H1 (cell line): ENCODE results near the gene GPR157. TPM values are rescaled to one million over a fixed set of nuclear protein-coding genes. Genes with fewer than 3 reads are reported as not detected.

Experiments
- CTCF ChIA-PET: fragments of 300-600 bp; sonication (Branson Sonifier 250); formaldehyde crosslinking; loops from one replicate; lab custom pipeline; 2021; ENCODE audit not compliant: partially characterized antibody; lab: Charles Lee
- POLR2A ChIA-PET: fragments of 300-600 bp; sonication (Branson Sonifier 250); formaldehyde crosslinking; loops from one replicate; lab custom pipeline; 2021; ENCODE audit warnings: inconsistent platforms; ENCODE audit not compliant: partially characterized antibody; lab: Charles Lee
- DNase-seq, 2 experiments: peaks; one replicate each; pipeline versions ENCODE4 v3.0.0 to v3.0.0-alpha.2; 2010 to 2022; ENCODE audit warnings: low spot score in 2 of 2, low read depth in 1 of 2, mixed read lengths in 1 of 2
- FAIRE-seq: peaks from 2 replicates; lab custom pipeline; 2011; peaks lifted over from hg19 to GRCh38; lab: Jason Lieb, UNC
- H2AFZ ChIP-seq: 2 replicates; pipeline ENCODE4 v1.8.1; 2012; ENCODE audit warnings: low read length, inconsistent platforms
- H2AK5ac ChIP-seq: 2 replicates; pipeline ENCODE4 v1.6.1; 2013; ENCODE audit warnings: low read depth, low read length
- H2BK120ac ChIP-seq: replicated peaks from 2 replicates; pipeline ENCODE3; 2013; ENCODE audit warnings: low read depth, low read length, inconsistent platforms
- H2BK12ac ChIP-seq: 2 replicates; pipeline ENCODE4 v1.6.1; 2013; ENCODE audit warnings: low read depth, low read length
- H2BK15ac ChIP-seq: 2 replicates; pipeline ENCODE4 v1.6.1; 2013; ENCODE audit warnings: low read length
- H2BK20ac ChIP-seq: 2 replicates; pipeline ENCODE4 v1.6.1; 2013; ENCODE audit warnings: low read length
- H2BK5ac ChIP-seq: 2 replicates; pipeline ENCODE4 v1.6.1; 2013; ENCODE audit warnings: low read depth, low read length
- H3K14ac ChIP-seq: 2 replicates; pipeline ENCODE4 v1.6.1; 2013; ENCODE audit warnings: inconsistent platforms; ENCODE audit not compliant: insufficient read length
- H3K18ac ChIP-seq: 2 replicates; pipeline ENCODE4 v1.6.1; 2013; ENCODE audit warnings: low read length; ENCODE audit errors: extremely low read depth
- H3K23ac ChIP-seq: 2 replicates; pipeline ENCODE4 v1.6.1; 2013; ENCODE audit warnings: inconsistent platforms; ENCODE audit not compliant: insufficient read length
- H3K23me2 ChIP-seq: 2 replicates; pipeline ENCODE4 v1.6.1; 2013; ENCODE audit warnings: low read depth, low read length
- H3K27ac ChIP-seq: 2 replicates; pipeline ENCODE4 v1.6.1; 2011; ENCODE audit warnings: low read depth, low read length, inconsistent platforms
- H3K27me3 ChIP-seq, 4 experiments: replicated peaks in 1 of 4; 1 replicate in 1 of 4; 2 replicates in 3 of 4; pipeline versions ENCODE4 v1.6.1 to v1.8.1; 2011 to 2013; ENCODE audit warnings: low read length in 3 of 4, mild to moderate bottlenecking in 3 of 4, inconsistent platforms in 2 of 4, mixed read lengths in 2 of 4, moderate library complexity in 1 of 4; ENCODE audit not compliant: control insufficient read depth in 3 of 4, insufficient read depth in 3 of 4; ENCODE audit errors: extremely low read depth in 1 of 4
- H3K36me3 ChIP-seq, 4 experiments: 2 replicates each; pipeline versions ENCODE4 v1.6.1 to v1.8.1; 2011 to 2013; ENCODE audit warnings: mild to moderate bottlenecking in 4 of 4, low read length in 3 of 4, moderate library complexity in 2 of 4, control low read depth in 1 of 4, inconsistent platforms in 1 of 4; ENCODE audit not compliant: insufficient read depth in 4 of 4, control insufficient read depth in 2 of 4
- H3K4ac ChIP-seq: replicated peaks from 2 replicates; pipeline ENCODE3; 2013; ENCODE audit warnings: low read length, low read depth, mixed read lengths, inconsistent platforms; ENCODE audit not compliant: insufficient read length
- H3K4me1 ChIP-seq, 4 experiments: replicated peaks in 1 of 4; 1 replicate in 1 of 4; 2 replicates in 3 of 4; pipeline versions ENCODE4 v1.6.1 to v1.8.1; 2011 to 2013; ENCODE audit warnings: low read length in 3 of 4, inconsistent platforms in 2 of 4, mixed read lengths in 1 of 4; ENCODE audit not compliant: insufficient read depth in 4 of 4, control insufficient read depth in 3 of 4
- H3K4me2 ChIP-seq, 2 experiments: 2 replicates each; pipeline versions ENCODE4 v1.6.1 to v1.8.1; 2011 to 2013; ENCODE audit warnings: low read depth in 2 of 2, low read length in 2 of 2, control low read depth in 1 of 2, inconsistent platforms in 1 of 2, mild to moderate bottlenecking in 1 of 2; ENCODE audit not compliant: insufficient read depth in 1 of 2
- H3K4me3 ChIP-seq, 4 experiments: fragments of 200-600, 300-600 bp in 1 of 4; sonication (generic), shearing (Covaris generic), sonication (Bioruptor Twin) in 1 of 4; 2 replicates each; pipeline versions ENCODE4 v1.5.1 to v1.8.1; 2011 to 2016; ENCODE audit warnings: low read length in 4 of 4, low read depth in 3 of 4, control low read depth in 2 of 4, inconsistent platforms in 2 of 4, mild to moderate bottlenecking in 2 of 4, mixed read lengths in 1 of 4, moderate library complexity in 1 of 4; ENCODE audit not compliant: insufficient read depth in 2 of 4; ENCODE audit errors: extremely low read depth in 1 of 4
- H3K56ac ChIP-seq: replicated peaks from 2 replicates; pipeline ENCODE3; 2013; ENCODE audit warnings: low read depth, mild to moderate bottlenecking, mixed read lengths, low read length, inconsistent platforms; ENCODE audit not compliant: insufficient read length
- H3K79me1 ChIP-seq: 2 replicates; pipeline ENCODE4 v1.6.1; 2013; ENCODE audit warnings: low read depth, low read length, control low read depth
- H3K79me2 ChIP-seq, 2 experiments: 2 replicates each; pipeline versions ENCODE4 v1.6.1 to v1.8.1; 2012 to 2013; ENCODE audit warnings: low read length in 2 of 2, mild to moderate bottlenecking in 2 of 2, inconsistent platforms in 1 of 2; ENCODE audit not compliant: insufficient read depth in 2 of 2, control insufficient read depth in 1 of 2
- H3K9ac ChIP-seq, 4 experiments: replicated peaks in 1 of 4; 1 replicate in 1 of 4; 2 replicates in 3 of 4; pipeline versions ENCODE4 v1.6.1 to v1.8.1; 2011 to 2013; ENCODE audit warnings: low read depth in 3 of 4, low read length in 3 of 4, control low read depth in 2 of 4, mild to moderate bottlenecking in 2 of 4, moderate library complexity in 2 of 4, inconsistent platforms in 1 of 4; ENCODE audit errors: extremely low read depth in 1 of 4
- H3K9me3 ChIP-seq, 2 experiments: 2 replicates each; pipeline versions ENCODE4 v1.6.1 to v1.8.1; 2012 to 2013; ENCODE audit warnings: mild to moderate bottlenecking in 2 of 2, moderate library complexity in 2 of 2, control low read depth in 1 of 2, inconsistent platforms in 1 of 2, low read depth in 1 of 2, low read length in 1 of 2, mixed read lengths in 1 of 2; ENCODE audit not compliant: insufficient read depth in 2 of 2
- H4K20me1 ChIP-seq, 2 experiments: replicated peaks in 1 of 2; 2 replicates each; pipeline versions ENCODE3 to v1.8.1; 2011 to 2013; ENCODE audit warnings: inconsistent platforms in 2 of 2, low read length in 2 of 2, mild to moderate bottlenecking in 1 of 2; ENCODE audit not compliant: insufficient read depth in 2 of 2, control insufficient read depth in 1 of 2
- H4K5ac ChIP-seq: 2 replicates; pipeline ENCODE4 v1.6.1; 2013; ENCODE audit warnings: low read length, low read depth, mixed read lengths, inconsistent platforms; ENCODE audit not compliant: insufficient read length
- H4K8ac ChIP-seq: 2 replicates; pipeline ENCODE4 v1.8.0; 2013; ENCODE audit warnings: mild to moderate bottlenecking, moderate library complexity, low read length, inconsistent platforms; ENCODE audit not compliant: insufficient read depth; ENCODE audit errors: extremely low read depth
- H4K91ac ChIP-seq: replicated peaks from 2 replicates; pipeline ENCODE3; 2013; ENCODE audit warnings: low read length, mixed read lengths, inconsistent platforms; ENCODE audit not compliant: insufficient read length
- BACH1 ChIP-seq: IDR thresholded peaks from 2 replicates; pipeline ENCODE4 v1.6.1; 2012; ENCODE audit warnings: low read length, improper control_type of control experiment
- RNF2 ChIP-seq: fragments of 200-900, 300-1000 bp; sonication (generic); IDR thresholded peaks from 2 replicates; pipeline ENCODE4 v1.7.1; 2016; ENCODE audit warnings: borderline replicate concordance, low read depth, mild to moderate bottlenecking, antibody characterized with exemption, low read length; ENCODE audit not compliant: poor library complexity, severe bottlenecking; ENCODE audit errors: missing control alignments
- TBP ChIP-seq: IDR thresholded peaks from 2 replicates; pipeline ENCODE4 v1.6.1; 2011; ENCODE audit warnings: low read depth, low read length, improper control_type of control experiment
- WGBS, 2 experiments: shearing (Covaris generic) in 1 of 2; methylation state at CpG; one replicate each; pipeline versions ENCODE4 v1.1.6 to v1.1.7; 2013 to 2015; ENCODE audit warnings: low lambda C conversion rate in 2 of 2, mixed read lengths in 2 of 2, inconsistent platforms in 1 of 2, low coverage in 1 of 2, missing lambda C conversion rate in 1 of 2; ENCODE audit not compliant: insufficient replicate concordance in 2 of 2, insufficient coverage in 1 of 2, insufficient read length in 1 of 2; ENCODE audit errors: extremely low coverage in 1 of 2, missing lambda C conversion rate in 1 of 2; 5-methylcytosine and 5-hydroxymethylcytosine counted together
- polyA plus RNA-seq, 7 experiments: library from polyadenylated mRNA; depleted of rRNA in 3 of 7; stranded (reverse) in 5 of 7; unstranded in 2 of 7; fragments of >200 nt in 5 of 7; fragments of 200-250 nt in 2 of 7; gene quantifications; 1 replicate in 5 of 7; 2 replicates in 1 of 7; 4 replicates in 1 of 7; pipeline versions ENCODE4 v1.2.1 to v1.2.3, GENCODE V29; 2011 to 2013; ENCODE audit warnings: missing spikeins in 2 of 7, mixed read lengths in 2 of 7
- total RNA-seq: library from RNA; stranded (reverse); fragmentation: NEBNext Ultra II Directional; extraction: Animal tissue kit (Norgen Biotek cat#: 25700); gene quantifications from 2 replicates; pipeline ENCODE4 v1.2.1, GENCODE V29; 2021

GPR157 gene
- total and polyA plus RNA-seq, 2 of the 8 experiments (the other 6 are each of a cell fraction or from before 2014, with no cell fraction given), result 1.0 to 11.0 TPM

GRCh38 chr1:9087411-9088125, 41.3 kb downstream of the GPR157 start:
- no peak overlapping the region for H3K4me3 ChIP-seq
- no peak overlapping the region for H3K4me2 ChIP-seq
- H2BK120ac ChIP-seq, result no peak overlapping the region
- 92% methylated on average over 12 of the region's 12 CpGs; no CpG with 5 or more reads in 1 of the 2 experiments for WGBS, 2 experiments
- no peaks in the 10 kb centered on the region for H3K23me2 ChIP-seq
- CTCF ChIA-PET, result no interaction called here
- H4K20me1 ChIP-seq, result no peaks in the 10 kb centered on the region
- H3K9me3 ChIP-seq, result peaks cover 0 to 5% of the 10 kb centered on the region in 2 experiments; a peak in 1 of 4 replicates
- H2BK5ac ChIP-seq, result no peak overlapping the region
- POLR2A ChIA-PET, result no interaction called here
- H3K79me1 ChIP-seq, result no peaks in the 10 kb centered on the region
- H4K8ac ChIP-seq, result no peak overlapping the region
- FAIRE-seq (no peak), DNase-seq (no peak)
- no peaks in the 10 kb centered on the region for H3K36me3 ChIP-seq
- H3K18ac ChIP-seq, result no peak overlapping the region
- no peak overlapping the region for H3K27ac ChIP-seq
- H2BK12ac ChIP-seq, result no peak overlapping the region
- H2BK15ac ChIP-seq, result no peak overlapping the region
- no peaks in the 10 kb centered on the region for H3K79me2 ChIP-seq
- H2AK5ac ChIP-seq, result no peak overlapping the region
- H3K23ac ChIP-seq, result no peak overlapping the region
- H3K4ac ChIP-seq, result no peak overlapping the region
- no peak overlapping the region for H4K91ac ChIP-seq
- H3K4me1 ChIP-seq, result no peaks in the 10 kb centered on the region
- H3K56ac ChIP-seq, result no peak overlapping the region
- H3K9ac ChIP-seq, result no peak overlapping the region
- H4K5ac ChIP-seq, result no peak overlapping the region
- TF ChIP-seq TBP, result no peak
- TF ChIP-seq BACH1, result no peak
- TF ChIP-seq RNF2, result no peak
- TF ChIP-seq, all 59 proteins: peak for 0
- Histone ChIP-seq H3K14ac (no peak overlapping the region), H2BK20ac (no peak overlapping the region), H2AFZ (no peak overlapping the region), H3K27me3 (no peaks in the 10 kb centered on the region)
